Pancreas (tissue), 10 donors: ENCODE results near the gene HS3ST2. TPM values are rescaled to one million over a fixed set of nuclear protein-coding genes. Genes with fewer than 3 reads are reported as not detected.

Experiments used
- ATAC-seq, 4 donors: fragments of 200-7000 bp; cut with Tn5 transposase; one replicate each; pipeline versions ENCODE4 v1.8.0 to v1.9.1; 2020; ENCODE audit warnings: mild to moderate bottlenecking in 4 of 4, moderate library complexity in 4 of 4
- DNase-seq, 6 donors: peaks; one replicate each; pipeline ENCODE4 v3.0.0-alpha.2; 2020
- FAIRE-seq: peaks from 2 replicates; lab custom pipeline; 2012; peaks lifted over from hg19 to GRCh38; lab: Jason Lieb, UNC
- H3K27ac ChIP-seq, 4 donors: fragments of 200-600 bp; sonication (generic); 1 replicate in 3 of 4; 2 replicates in 1 of 4; pipeline versions ENCODE4 v1.5.0 to v1.8.0; 2020
- H3K27me3 ChIP-seq, 4 donors: fragments of 200-600 bp; one replicate each; pipeline ENCODE4 v1.8.0; 2021
- H3K36me3 ChIP-seq, 3 donors: fragments of 200-600 bp; sonication (generic) in 1 of 3; one replicate each; pipeline versions ENCODE4 v1.5.0 to v1.8.0; 2020 to 2021
- H3K4me1 ChIP-seq, 3 donors: fragments of 200-600 bp; one replicate each; pipeline ENCODE4 v1.8.0; 2021
- H3K4me3 ChIP-seq, 4 donors: fragments of 200-600 bp; sonication (generic) in 2 of 4; one replicate each; pipeline versions ENCODE4 v1.5.0 to v1.8.0; 2020 to 2021
- H3K9me3 ChIP-seq, 4 donors: fragments of 200-600 bp; one replicate each; pipeline ENCODE4 v1.8.0; 2021
- CTCF ChIP-seq, 4 donors: fragments of 200-600 bp; sonication (generic) in 3 of 4; IDR thresholded peaks; one replicate each; pipeline versions ENCODE4 v1.5.0 to v1.8.0; 2021; ENCODE audit warnings: antibody characterized with exemption in 4 of 4
- WGBS, 2 donors: extraction: QIAGEN DNeasy Blood & Tissue Kit; methylation state at CpG; one replicate each; pipeline ENCODE4 v1.1.7; 2013; 5-methylcytosine and 5-hydroxymethylcytosine counted together
- intact Hi-C, 3 donors: fragments of 100-400 bp; cut with DNase I; formaldehyde crosslinking; loops; one replicate each; pipeline versions ENCODE4 v1.11.1 to v1.14.2; 2022
- polyA plus RNA-seq, 2 donors: library from polyadenylated mRNA; stranded (reverse); fragments of 200-250 nt; gene quantifications; one replicate each; pipeline ENCODE4 v1.2.3, GENCODE V29; 2013
- total RNA-seq, 6 donors: library from RNA; stranded (reverse); fragmentation: NEBNext Ultra II Directional in 4 of 6; extraction: Animal tissue kit (Norgen Biotek cat#: 25700) in 4 of 6; gene quantifications; one replicate each; pipeline versions ENCODE4 v1.2.1 to v1.2.4, GENCODE V29; 2021 to 2023
- donor health status: healthy with polysubstance abuse.
- donor health status: DM: no; HTN: no; CAD: no; lungs with moderate emphysema.
- donor health status: DM: no; HTN: no; CAD: no.
- donor health status: control.
- donor health status: control.
- donor health status: Bipolar disorder and iron deficiency.
- donor health status: DM: yes; HTN: yes; CAD: no.
- donor health status: DM: no; HTN: no; CAD: no.
- donor health status: DM: no; HTN: no; CAD: no.
- donor health status: DM: yes; HTN: yes; CAD: no.

Gene HS3ST2
- total and polyA plus RNA-seq, 8 donors: 0.06 to 0.42 (median 0.28) TPM; not detected in 1

GRCh38 chr16:22785552-22785951 lies 28.4 kb upstream of the HS3ST2 start:
- Histone ChIP-seq H3K4me1 (no peaks in the 10 kb centered on the region), H3K9me3 (no peaks in the 10 kb centered on the region), H3K27me3 (no peaks in the 10 kb centered on the region), H3K27ac (no peak overlapping the region), H3K36me3 (no peaks in the 10 kb centered on the region), H3K4me3 (no peak overlapping the region)
- DNase-seq (no peak), ATAC-seq (no peak), FAIRE-seq (no peak)
- WGBS, 2 donors: 54 to 60% methylated on average over 5 of the region's 5 CpGs
- TF ChIP-seq CTCF (IDR thresholded peaks at IDR 0.05): no peak
- intact Hi-C loops: no loop called here

- intact Hi-C loops: no loop called here
- no peaks in the 10 kb centered on the region for H3K9me3 ChIP-seq
- H3K4me1 ChIP-seq: no peaks in the 10 kb centered on the region
- H3K36me3 ChIP-seq: no peaks in the 10 kb centered on the region
- WGBS, 2 donors: 79 to 87% methylated on average over 2 of the region's 2 CpGs
- no peak overlapping the region for H3K4me3 ChIP-seq
- no peaks in the 10 kb centered on the region for H3K27me3 ChIP-seq
- DNase-seq: no peak
- FAIRE-seq: no peak
- ATAC-seq: no peak
- H3K27ac ChIP-seq: no peak overlapping the region
- TF ChIP-seq CTCF (IDR thresholded peaks at IDR 0.05): no peak
Measured at GRCh38 chr16:22786284-22786683, 27.7 kb upstream of the HS3ST2 start.

GRCh38 chr16:22786691-22787090 lies 27.3 kb upstream of the HS3ST2 start:
- H3K27me3 ChIP-seq: no peaks in the 10 kb centered on the region
- no peaks in the 10 kb centered on the region for H3K36me3 ChIP-seq
- no peaks in the 10 kb centered on the region for H3K9me3 ChIP-seq
- H3K4me3 ChIP-seq: no peak overlapping the region
- 49 to 63% methylated on average over 4 of the region's 4 CpGs for WGBS, 2 donors
- FAIRE-seq: no peak
- H3K27ac ChIP-seq: no peak overlapping the region
- no peak for TF ChIP-seq CTCF (IDR thresholded peaks at IDR 0.05)
- DNase-seq: no peak
- H3K4me1 ChIP-seq: no peaks in the 10 kb centered on the region
- intact Hi-C loops: no loop called here
- ATAC-seq: no peak

- no peak for TF ChIP-seq CTCF (IDR thresholded peaks at IDR 0.05)
- no peak overlapping the region for H3K27ac ChIP-seq
- intact Hi-C loops: no loop called here
- FAIRE-seq (no peak), ATAC-seq (peak in 2 of 4 donors; percentile 17 to 20), DNase-seq (no peak)
- no peak overlapping the region for H3K4me3 ChIP-seq
- H3K36me3 ChIP-seq: no peaks in the 10 kb centered on the region
- no peaks in the 10 kb centered on the region for H3K9me3 ChIP-seq
- WGBS, 2 donors: 63 to 69% methylated on average over 10 of the region's 10 CpGs
- no peaks in the 10 kb centered on the region for H3K27me3 ChIP-seq
- no peaks in the 10 kb centered on the region for H3K4me1 ChIP-seq
Measured at GRCh38 chr16:22787466-22788192, 26.3 kb upstream of the HS3ST2 start.

- intact Hi-C loops: no loop called here
- 44% methylated on average over 3 of the region's 3 CpGs for WGBS, 2 donors
- no peak overlapping the region for H3K4me3 ChIP-seq
- no peak for FAIRE-seq
- TF ChIP-seq CTCF (IDR thresholded peaks at IDR 0.05): no peak
- H3K4me1 ChIP-seq: no peaks in the 10 kb centered on the region
- no peaks in the 10 kb centered on the region for H3K36me3 ChIP-seq
- no peaks in the 10 kb centered on the region for H3K27me3 ChIP-seq
- no peak for DNase-seq
- H3K27ac ChIP-seq: no peak overlapping the region
- H3K9me3 ChIP-seq: no peaks in the 10 kb centered on the region
- peak in 2 of 4 donors; percentile 16 to 17 for ATAC-seq
Measured at GRCh38 chr16:22788193-22788530, 25.8 kb upstream of the HS3ST2 start.
